Measurements from ENCODE around the gene TAAR9.

Gene TAAR9

DNA sequence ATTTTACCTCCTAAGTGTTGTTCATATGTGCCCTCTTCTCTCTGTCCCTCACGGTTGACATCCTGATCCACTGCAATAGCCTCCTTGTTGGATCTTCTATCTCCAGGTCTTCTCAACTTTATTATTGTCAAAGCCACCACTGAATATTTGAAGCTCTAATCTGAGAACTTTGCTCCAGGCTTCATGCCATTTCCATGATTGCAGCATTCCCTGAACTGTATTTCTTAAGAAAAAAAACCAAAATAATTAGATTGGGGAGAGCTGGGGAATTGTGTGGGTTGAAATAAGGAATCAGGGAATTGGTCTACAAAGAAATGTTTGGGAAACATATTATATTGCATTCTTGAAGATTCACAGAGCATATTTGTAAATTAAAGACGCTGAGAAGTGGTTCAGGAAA is 22.7 kb upstream of the TAAR9 start:
- Histone ChIP-seq H3K4me3 (ENCODE audit: low read depth in 1 of 2, low read length in 1 of 2) (no peak overlapping the region), H3K9me3 (no peaks in the 10 kb centered on the region), H3K27ac (no peak overlapping the region), H3K4me1 (ENCODE audit: control insufficient read depth in 1 of 2, insufficient read depth in 1 of 2, low read depth in 1 of 2, low read length in 1 of 2) (peaks cover 27 to 29% of the 10 kb centered on the region in 2 experiments), H3K27me3 (peaks cover 23% of the 10 kb centered on the region), H3K36me3 (no peaks in the 10 kb centered on the region)
- TF ChIP-seq, protein P1, sequence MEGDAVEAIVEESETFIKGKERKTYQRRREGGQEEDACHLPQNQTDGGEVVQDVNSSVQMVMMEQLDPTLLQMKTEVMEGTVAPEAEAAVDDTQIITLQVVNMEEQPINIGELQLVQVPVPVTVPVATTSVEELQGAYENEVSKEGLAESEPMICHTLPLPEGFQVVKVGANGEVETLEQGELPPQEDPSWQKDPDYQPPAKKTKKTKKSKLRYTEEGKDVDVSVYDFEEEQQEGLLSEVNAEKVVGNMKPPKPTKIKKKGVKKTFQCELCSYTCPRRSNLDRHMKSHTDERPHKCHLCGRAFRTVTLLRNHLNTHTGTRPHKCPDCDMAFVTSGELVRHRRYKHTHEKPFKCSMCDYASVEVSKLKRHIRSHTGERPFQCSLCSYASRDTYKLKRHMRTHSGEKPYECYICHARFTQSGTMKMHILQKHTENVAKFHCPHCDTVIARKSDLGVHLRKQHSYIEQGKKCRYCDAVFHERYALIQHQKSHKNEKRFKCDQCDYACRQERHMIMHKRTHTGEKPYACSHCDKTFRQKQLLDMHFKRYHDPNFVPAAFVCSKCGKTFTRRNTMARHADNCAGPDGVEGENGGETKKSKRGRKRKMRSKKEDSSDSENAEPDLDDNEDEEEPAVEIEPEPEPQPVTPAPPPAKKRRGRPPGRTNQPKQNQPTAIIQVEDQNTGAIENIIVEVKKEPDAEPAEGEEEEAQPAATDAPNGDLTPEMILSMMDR (IDR thresholded peaks at IDR 0.05): no peak

DNA sequence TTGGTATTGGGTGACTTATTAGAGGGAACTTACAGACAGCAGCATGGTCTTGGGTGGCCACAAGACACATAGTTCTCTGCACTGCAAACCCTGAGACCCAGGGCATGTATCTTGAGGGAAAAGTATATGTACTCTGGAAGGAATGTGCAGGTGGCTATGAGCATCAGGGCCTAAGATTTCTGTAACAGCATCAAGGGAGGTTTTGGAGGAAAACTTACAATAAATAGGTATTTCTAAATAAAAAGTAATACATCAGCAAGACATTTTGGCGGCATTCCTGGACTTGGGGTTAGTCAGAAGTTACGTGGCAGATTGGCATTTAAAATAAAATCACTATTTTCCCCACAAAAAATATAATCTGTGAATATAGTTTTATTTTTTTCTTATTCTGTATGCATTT is 17.1 kb upstream of the TAAR9 start:
- H3K4me1 ChIP-seq (ENCODE audit: control insufficient read depth in 1 of 2, insufficient read depth in 1 of 2, low read depth in 1 of 2, low read length in 1 of 2): no peaks in the 10 kb centered on the region
- H3K9me3 ChIP-seq: no peaks in the 10 kb centered on the region
- TF ChIP-seq, protein P1 (IDR thresholded peaks at IDR 0.05): no peak
- H3K36me3 ChIP-seq: no peaks in the 10 kb centered on the region
- no peak overlapping the region for H3K4me3 ChIP-seq (ENCODE audit: low read depth in 1 of 2, low read length in 1 of 2)
- peaks cover 38% of the 10 kb centered on the region for H3K27me3 ChIP-seq
- no peak overlapping the region for H3K27ac ChIP-seq

DNA sequence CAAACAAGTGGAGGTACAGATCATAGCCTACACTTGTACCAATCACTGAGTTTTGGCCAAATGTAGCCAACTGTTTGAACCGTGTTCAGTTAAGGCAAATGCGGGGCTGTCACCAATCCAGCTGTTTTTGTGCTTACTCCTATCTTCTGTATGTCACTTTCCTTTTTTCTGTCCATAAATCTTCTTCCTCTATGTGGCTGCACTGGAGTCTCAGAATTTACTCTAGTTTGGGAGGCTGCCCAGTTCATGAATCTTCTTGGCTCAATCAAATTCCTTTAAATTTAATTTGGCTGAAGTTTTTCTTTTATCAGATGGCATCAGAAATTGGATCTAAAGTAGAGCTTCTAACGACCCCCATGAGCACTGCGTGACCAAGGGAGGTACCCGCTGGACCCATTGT is 13.4 kb upstream of the TAAR9 start:
- no peaks in the 10 kb centered on the region for H3K36me3 ChIP-seq
- TF ChIP-seq, protein P1 (IDR thresholded peaks at IDR 0.05): no peak

DNA sequence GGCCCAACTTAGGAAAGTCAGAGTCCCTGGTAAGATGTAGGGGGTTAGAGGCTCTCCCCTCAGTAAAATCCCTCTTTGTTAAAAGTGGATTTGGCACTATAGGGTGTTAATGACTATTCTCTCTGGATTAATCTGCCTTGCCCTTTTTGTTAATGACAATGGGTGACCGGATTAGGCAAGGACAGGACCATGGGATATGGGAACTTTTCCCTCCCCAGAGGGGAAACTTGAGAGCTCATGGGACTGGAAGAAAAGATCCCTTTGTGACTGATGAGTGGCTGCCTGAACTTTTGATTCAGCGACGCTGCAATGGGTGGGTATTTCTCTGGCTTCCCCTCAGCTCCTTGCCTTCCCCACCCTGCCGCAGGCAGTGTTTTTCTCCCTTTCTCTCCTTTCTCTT is 12.2 kb upstream of the TAAR9 start:
- Histone ChIP-seq H3K27ac (no peak overlapping the region), H3K9me3 (no peaks in the 10 kb centered on the region), H3K4me3 (ENCODE audit: low read depth in 1 of 2, low read length in 1 of 2) (no peak overlapping the region), H3K4me1 (ENCODE audit: control insufficient read depth in 1 of 2, insufficient read depth in 1 of 2, low read depth in 1 of 2, low read length in 1 of 2) (peaks cover 0 to 4% of the 10 kb centered on the region in 2 experiments), H3K36me3 (no peaks in the 10 kb centered on the region), H3K27me3 (peaks cover 19% of the 10 kb centered on the region)
- TF ChIP-seq, protein P1 (IDR thresholded peaks at IDR 0.05): no peak

More for the DNA sequence above, 13.4 kb upstream of the TAAR9 start:
- no peak overlapping the region for H3K27ac ChIP-seq
- H3K4me1 ChIP-seq (ENCODE audit: control insufficient read depth in 1 of 2, insufficient read depth in 1 of 2, low read depth in 1 of 2, low read length in 1 of 2): no peaks in the 10 kb centered on the region
- peaks cover 19% of the 10 kb centered on the region for H3K27me3 ChIP-seq
- H3K9me3 ChIP-seq: no peaks in the 10 kb centered on the region
- no peak overlapping the region for H3K4me3 ChIP-seq (ENCODE audit: low read depth in 1 of 2, low read length in 1 of 2)

DNA sequence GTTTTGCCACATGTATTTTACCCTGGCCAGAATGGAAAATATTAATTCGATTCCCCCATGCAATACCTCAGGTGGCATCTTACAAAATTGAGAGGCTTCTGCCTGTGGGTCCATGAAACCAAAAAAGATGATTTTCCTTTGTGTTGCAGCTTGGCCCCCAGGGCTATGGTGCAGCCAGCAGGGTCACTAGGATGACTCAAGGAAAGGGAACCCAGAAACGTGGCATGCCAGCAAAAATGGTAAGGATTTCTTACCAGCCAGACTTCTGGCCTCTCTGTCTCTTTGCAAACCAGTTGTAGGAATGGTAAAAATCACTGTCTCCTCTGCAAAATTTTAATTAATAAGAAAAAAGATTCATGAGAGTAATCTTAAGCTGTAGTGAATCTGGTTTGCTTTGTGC is 11.6 kb upstream of the TAAR9 start:
- Histone ChIP-seq H3K27me3 (peaks cover 19% of the 10 kb centered on the region), H3K4me1 (ENCODE audit: control insufficient read depth in 1 of 2, insufficient read depth in 1 of 2, low read depth in 1 of 2, low read length in 1 of 2) (peaks cover 0 to 4% of the 10 kb centered on the region in 2 experiments), H3K27ac (no peak overlapping the region), H3K36me3 (no peaks in the 10 kb centered on the region), H3K9me3 (no peaks in the 10 kb centered on the region), H3K4me3 (ENCODE audit: low read depth in 1 of 2, low read length in 1 of 2) (no peak overlapping the region)
- TF ChIP-seq, protein P1 (IDR thresholded peaks at IDR 0.05): no peak

DNA sequence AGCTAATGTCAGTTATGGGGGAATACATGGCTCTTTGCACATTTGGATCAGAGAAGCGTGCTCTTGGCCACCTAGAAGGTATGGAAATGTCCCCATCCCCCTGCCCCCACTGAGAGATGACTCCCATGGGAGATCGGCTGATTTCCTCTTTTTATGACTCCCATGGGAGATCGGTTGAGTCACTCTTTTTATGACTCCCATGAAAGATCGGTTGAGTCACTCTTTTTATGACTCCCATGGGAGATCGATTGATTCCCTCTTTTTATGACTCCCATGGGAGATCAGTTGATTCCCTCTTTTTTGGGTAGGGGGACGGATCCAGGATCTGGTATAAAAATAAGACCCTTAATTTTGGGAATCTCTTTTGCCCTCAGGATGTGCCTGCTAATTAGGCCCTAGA is 10.3 kb upstream of the TAAR9 start:
- Histone ChIP-seq H3K27me3 (peaks cover 19% of the 10 kb centered on the region), H3K9me3 (no peaks in the 10 kb centered on the region), H3K4me3 (ENCODE audit: low read depth in 1 of 2, low read length in 1 of 2) (no peak overlapping the region), H3K36me3 (no peaks in the 10 kb centered on the region), H3K4me1 (ENCODE audit: control insufficient read depth in 1 of 2, insufficient read depth in 1 of 2, low read depth in 1 of 2, low read length in 1 of 2) (peaks cover 0 to 4% of the 10 kb centered on the region in 2 experiments), H3K27ac (no peak overlapping the region)
- TF ChIP-seq, protein P1 (IDR thresholded peaks at IDR 0.05): no peak

Measured in neutrophil (primary cell).